Measurements from ENCODE around the gene TBC1D16.

GRCh38 chr17:79978548-79978855 is 57.2 kb downstream of the TBC1D16 start:
- no peak for TF ChIP-seq CTCF (IDR thresholded peaks at IDR 0.05)
- TF ChIP-seq POLR2A (IDR thresholded peaks at IDR 0.05), result no peak

All from esophagus squamous epithelium (tissue), 4 donors.